Heart left ventricle (tissue), 13 donors: Measurements from ENCODE around the gene SEZ6L.

Experiments used
- POLR2A ChIP-seq, 2 donors: fragments of 450-650 bp; IDR thresholded peaks; one replicate each; pipeline ENCODE4 v1.6.1; 2017; ENCODE audit warnings: antibody characterized with exemption in 2 of 2, mild to moderate bottlenecking in 2 of 2, moderate library complexity in 2 of 2
- TF ChIP-seq, protein P1 (sequence below), 12 donors: fragments of 200-600 bp; sonication (generic) in 4 of 12; IDR thresholded peaks; one replicate each; pipeline versions ENCODE4 v1.5.0 to v1.8.0; 2018 to 2022; ENCODE audit warnings: antibody characterized with exemption in 12 of 12, mild to moderate bottlenecking in 5 of 12
- donor health status: ischemic (EF 13 %, LVEDD 7.1; RV severe dilation, severe dysfunction).
- donor health status: DM: no; HTN: yes; CAD: no.
- donor health status: DM: no; HTN: no; CAD: no.
- donor health status: ischemic (EF 25% LVEDD 6.9; RV normal size, moderate dysfunction).
- donor health status: ischemic (EF 25% LVEDD 5.7; RV mildly dilated, moderate dysfunction).
- donor health status: ischemic (EF 35%, LVEDD 5.7; RV mildly dilated, moderate dysfunction).
- donor health status: nonischemic (EF 11% LVEDD 7.7; RV severe dilation, severe dysfunction).
- donor health status: DM: yes; HTN: yes; CAD: no.
- donor health status: PGD.
- donor health status: ischemic (EF 29% LVEDD 5.4; RV normal size, mild dysfunction).
- donor health status: nonischemic (EF 23%, LVEDD 6.1; RV moderate dilation, normal function).

DNA sequence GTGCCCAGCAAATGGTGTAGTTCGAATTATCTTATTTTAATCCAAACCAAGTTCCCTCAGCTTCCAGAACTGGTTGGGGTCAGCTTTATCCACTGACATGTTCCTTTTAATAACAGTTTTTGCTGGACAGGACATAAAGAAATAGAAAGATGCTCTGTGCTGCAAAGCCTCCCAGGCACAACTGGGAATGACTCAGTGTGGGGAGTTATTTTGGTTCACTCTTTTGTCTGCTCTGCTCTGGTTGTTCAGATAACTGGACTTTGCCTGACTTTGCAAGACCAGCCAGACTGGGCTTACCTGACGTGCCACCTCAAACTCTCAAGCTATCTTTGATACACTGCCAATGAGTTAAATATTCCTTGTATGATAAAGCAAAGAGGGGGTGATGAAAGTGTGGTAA is 25.6 kb downstream of the SEZ6L start:
- TF ChIP-seq, protein P1, sequence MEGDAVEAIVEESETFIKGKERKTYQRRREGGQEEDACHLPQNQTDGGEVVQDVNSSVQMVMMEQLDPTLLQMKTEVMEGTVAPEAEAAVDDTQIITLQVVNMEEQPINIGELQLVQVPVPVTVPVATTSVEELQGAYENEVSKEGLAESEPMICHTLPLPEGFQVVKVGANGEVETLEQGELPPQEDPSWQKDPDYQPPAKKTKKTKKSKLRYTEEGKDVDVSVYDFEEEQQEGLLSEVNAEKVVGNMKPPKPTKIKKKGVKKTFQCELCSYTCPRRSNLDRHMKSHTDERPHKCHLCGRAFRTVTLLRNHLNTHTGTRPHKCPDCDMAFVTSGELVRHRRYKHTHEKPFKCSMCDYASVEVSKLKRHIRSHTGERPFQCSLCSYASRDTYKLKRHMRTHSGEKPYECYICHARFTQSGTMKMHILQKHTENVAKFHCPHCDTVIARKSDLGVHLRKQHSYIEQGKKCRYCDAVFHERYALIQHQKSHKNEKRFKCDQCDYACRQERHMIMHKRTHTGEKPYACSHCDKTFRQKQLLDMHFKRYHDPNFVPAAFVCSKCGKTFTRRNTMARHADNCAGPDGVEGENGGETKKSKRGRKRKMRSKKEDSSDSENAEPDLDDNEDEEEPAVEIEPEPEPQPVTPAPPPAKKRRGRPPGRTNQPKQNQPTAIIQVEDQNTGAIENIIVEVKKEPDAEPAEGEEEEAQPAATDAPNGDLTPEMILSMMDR (IDR thresholded peaks at IDR 0.05) = no peak
- TF ChIP-seq POLR2A (IDR thresholded peaks at IDR 0.05) = no peak
